Stomach (tissue), 9 donors: ENCODE data around the gene ACACA. TPM values are rescaled to one million over a fixed set of nuclear protein-coding genes. Genes with fewer than 3 reads are reported as not detected.

Experiments used
- DNase-seq, 2 donors: peaks; one replicate each; pipeline versions ENCODE4 v3.0.0 to v3.0.0-alpha.2; 2013 to 2019
- H3K27ac ChIP-seq, 5 donors: fragments of 200-600 bp in 4 of 5; sonication (generic) in 4 of 5; one replicate each; pipeline ENCODE4 v1.5.1; 2013 to 2019; ENCODE audit warnings: mild to moderate bottlenecking in 1 of 5, moderate library complexity in 1 of 5
- H3K27me3 ChIP-seq, 3 donors: fragments of 200-600 bp; sonication (generic); one replicate each; pipeline ENCODE4 v1.5.1; 2017 to 2019; ENCODE audit warnings: mixed run types in 1 of 3
- H3K36me3 ChIP-seq, 4 donors: fragments of 200-600 bp; sonication (generic); 1 replicate in 3 of 4; 2 replicates in 1 of 4; pipeline ENCODE4 v1.5.1; 2016 to 2019
- H3K4me1 ChIP-seq, 4 donors: fragments of 200-600 bp; sonication (generic); one replicate each; pipeline ENCODE4 v1.5.1; 2016 to 2019
- H3K4me3 ChIP-seq, 4 donors: fragments of 200-600 bp; sonication (generic) in 3 of 4; one replicate each; pipeline ENCODE4 v1.5.1; 2016 to 2019; ENCODE audit warnings: mild to moderate bottlenecking in 1 of 4
- H3K9me3 ChIP-seq, 4 donors: fragments of 200-600 bp; sonication (generic); one replicate each; pipeline ENCODE4 v1.5.1; 2016 to 2019
- CTCF ChIP-seq, 7 experiments: fragments of 450-650 bp in 4 of 7; fragments of 200-600 bp in 3 of 7; sonication (generic) in 3 of 7; IDR thresholded peaks; one replicate each; pipeline ENCODE4 v1.5.1; 2016 to 2019; ENCODE audit warnings: antibody characterized with exemption in 7 of 7, control low read depth in 2 of 7, mild to moderate bottlenecking in 1 of 7
- EP300 ChIP-seq: sonication (generic); formaldehyde crosslinking; IDR thresholded peaks from one replicate; pipeline ENCODE4 v1.6.1; 2017; ENCODE audit warnings: antibody characterized with exemption
- POLR2A ChIP-seq, 4 donors: fragments of 450-650 bp; IDR thresholded peaks; one replicate each; pipeline ENCODE4 v1.6.1; 2016; ENCODE audit warnings: antibody characterized with exemption in 4 of 4, control low read depth in 2 of 4, mild to moderate bottlenecking in 1 of 4, moderate library complexity in 1 of 4
- POLR2AphosphoS5 ChIP-seq, 3 donors: sonication (generic); formaldehyde crosslinking; IDR thresholded peaks; one replicate each; pipeline ENCODE4 v1.6.1; 2016; ENCODE audit warnings: antibody characterized with exemption in 3 of 3
- WGBS, 5 donors: extraction: QIAGEN DNeasy Blood & Tissue Kit in 3 of 5; methylation state at CpG; one replicate each; pipeline versions ENCODE4 v1.1.5 to v1.1.7; 2013 to 2018; 5-methylcytosine and 5-hydroxymethylcytosine counted together
- intact Hi-C: fragments of 100-400 bp; cut with DNase I; formaldehyde crosslinking; loops from one replicate; pipeline ENCODE4 v1.15.1; 2023; ENCODE audit warnings: low total_unique reads
- polyA plus RNA-seq, 3 donors: library from polyadenylated mRNA; stranded (reverse); fragments of 200-250 nt; gene quantifications; one replicate each; pipeline ENCODE4 v1.2.3, GENCODE V29; 2013
- total RNA-seq, 5 donors: library from RNA; depleted of rRNA; stranded (reverse); fragments of >200 nt; gene quantifications; one replicate each; pipeline versions ENCODE4 v1.1.0 to v1.2.3, GENCODE V29; 2014 to 2016
- donor health status: healthy with polysubstance abuse.
- donor health status: Bipolar disorder and iron deficiency.
- donor health status: healthy.

ACACA gene
- total and polyA plus RNA-seq, 8 donors = 9.9 to 59.8 (median 27.7) TPM

DNA sequence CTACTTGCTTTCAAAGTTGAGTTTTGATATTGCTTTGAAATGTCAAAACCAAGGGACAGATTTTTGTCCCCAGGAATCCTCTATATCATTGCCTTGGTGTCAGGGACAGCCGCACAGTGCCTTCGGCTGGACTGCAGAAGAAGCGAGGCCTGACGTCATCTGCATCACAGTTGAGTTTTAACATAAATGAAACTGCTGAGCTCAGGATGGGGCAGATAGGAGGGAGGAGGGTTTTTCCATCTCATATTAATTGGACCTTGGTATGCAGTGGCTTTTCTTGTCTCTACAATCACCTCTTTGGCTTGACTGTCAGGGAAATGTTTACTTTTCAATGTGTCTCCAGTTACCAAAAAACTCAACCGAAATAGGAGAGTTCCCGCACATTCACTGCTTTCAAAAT, 346.5 kb downstream of the ACACA start:
- Histone ChIP-seq H3K27ac (no peak overlapping the region), H3K27me3 (peaks cover 0 to 13% (median 0%) of the 10 kb centered on the region in 3 donors), H3K9me3 (no peaks in the 10 kb centered on the region), H3K36me3 (peaks cover 7 to 32% (median 24%) of the 10 kb centered on the region in 4 donors), H3K4me1 (peaks cover 0 to 13% (median 2%) of the 10 kb centered on the region in 4 donors), H3K4me3 (no peak overlapping the region)
- DNase-seq = no peak
- 72 to 81% (median 74%) methylated on average over 6 of the region's 6 CpGs for WGBS, 5 donors
- no peak for TF ChIP-seq POLR2A (IDR thresholded peaks at IDR 0.05)
- TF ChIP-seq EP300 = no peak
- TF ChIP-seq CTCF (IDR thresholded peaks at IDR 0.05) = no peak
- no peak for TF ChIP-seq POLR2AphosphoS5 (IDR thresholded peaks at IDR 0.05)
- intact Hi-C loops = no loop called here

- TF ChIP-seq CTCF (IDR thresholded peaks at IDR 0.05) (no peak), POLR2AphosphoS5 (IDR thresholded peaks at IDR 0.05) (no peak), EP300 (no peak), POLR2A (IDR thresholded peaks at IDR 0.05) (no peak)
- H3K27ac ChIP-seq = no peak overlapping the region
- DNase-seq = no peak
- H3K4me1 ChIP-seq = peaks cover 0 to 11% (median 2%) of the 10 kb centered on the region in 4 donors
- intact Hi-C loops = no loop called here
- no peaks in the 10 kb centered on the region for H3K9me3 ChIP-seq
- H3K27me3 ChIP-seq = peaks cover 0 to 7% (median 0%) of the 10 kb centered on the region in 3 donors
- H3K4me3 ChIP-seq = no peak overlapping the region
- 82 to 99% (median 92%) methylated on average over 3 of the region's 3 CpGs for WGBS, 5 donors
- peaks cover 7 to 38% (median 30%) of the 10 kb centered on the region in 4 donors for H3K36me3 ChIP-seq
These were observed 347.1 kb downstream of the ACACA start for GRCh38 chr17:37059493-37059892.

DNA sequence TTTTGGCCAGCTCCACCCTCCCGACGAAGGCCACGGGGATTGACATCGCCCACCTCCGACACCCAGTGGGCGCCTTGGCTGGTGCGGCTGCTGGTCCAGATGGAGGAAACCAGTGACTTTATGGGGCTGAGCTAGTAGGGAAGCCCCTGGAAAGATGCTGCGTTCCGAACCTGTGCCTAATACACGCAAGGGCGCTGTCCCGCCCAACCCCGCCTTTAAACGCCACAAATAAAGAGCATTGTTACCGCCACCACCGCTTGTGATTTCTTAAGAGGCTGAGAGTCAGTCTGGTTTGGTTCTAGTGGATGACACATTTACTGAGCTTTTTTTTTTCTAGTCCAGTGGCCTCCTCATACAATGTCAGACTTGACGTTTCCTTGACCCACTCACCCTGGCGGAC, 350.0 kb downstream of the ACACA start:
- intact Hi-C loops = no loop called here
- Histone ChIP-seq H3K4me3 (no peak overlapping the region), H3K27me3 (no peaks in the 10 kb centered on the region), H3K9me3 (no peaks in the 10 kb centered on the region), H3K36me3 (peaks cover 7 to 58% (median 52%) of the 10 kb centered on the region in 4 donors), H3K4me1 (peaks cover 0 to 11% (median 2%) of the 10 kb centered on the region in 4 donors), H3K27ac (no peak overlapping the region)
- WGBS, 5 donors = 94 to 97% (median 96%) methylated on average over 18 of the region's 18 CpGs
- TF ChIP-seq POLR2A (IDR thresholded peaks at IDR 0.05) = no peak
- DNase-seq = no peak

DNA sequence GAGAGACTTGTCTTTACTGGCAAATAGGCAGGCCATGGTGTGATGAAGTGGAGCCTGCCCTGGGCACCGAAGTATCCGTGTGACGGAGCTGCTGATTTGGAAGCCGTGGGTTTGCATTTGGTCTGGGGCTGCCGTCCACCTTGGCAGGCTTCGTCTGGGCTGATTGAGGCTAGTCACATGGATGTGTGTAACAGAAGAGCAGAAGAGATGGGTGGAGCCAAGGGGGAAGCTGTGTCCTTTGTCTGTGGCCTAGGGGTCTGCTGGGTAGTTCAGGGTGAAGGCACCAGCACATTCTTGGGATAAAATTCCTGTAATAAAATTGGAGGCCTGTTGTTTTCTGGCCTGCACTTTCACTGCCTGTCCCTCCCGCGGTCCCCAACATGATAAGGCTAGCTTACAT, 351.7 kb downstream of the ACACA start:
- Histone ChIP-seq H3K4me3 (no peak overlapping the region), H3K27ac (no peak overlapping the region), H3K4me1 (no peaks in the 10 kb centered on the region), H3K27me3 (no peaks in the 10 kb centered on the region), H3K36me3 (peaks cover 15 to 74% (median 60%) of the 10 kb centered on the region in 4 donors), H3K9me3 (no peaks in the 10 kb centered on the region)
- 86 to 93% (median 88%) methylated on average over 8 of the region's 8 CpGs for WGBS, 5 donors
- no peak for TF ChIP-seq POLR2AphosphoS5 (IDR thresholded peaks at IDR 0.05)
- no peak for TF ChIP-seq EP300
- no peak for TF ChIP-seq POLR2A (IDR thresholded peaks at IDR 0.05)
- TF ChIP-seq CTCF (IDR thresholded peaks at IDR 0.05) = no peak
- DNase-seq = no peak
- intact Hi-C loops = loop anchor here (5.0 kb wide), 1 partner anchor 428 kb away; no protein-coding TSS in a partner anchor

GRCh38 chr17:37052450-37052849, 354.2 kb downstream of the ACACA start:
- Histone ChIP-seq H3K9me3 (no peaks in the 10 kb centered on the region), H3K36me3 (peaks cover 15 to 77% (median 59%) of the 10 kb centered on the region in 4 donors), H3K4me3 (no peak overlapping the region), H3K27ac (no peak overlapping the region), H3K4me1 (peaks cover 0 to 10% (median 4%) of the 10 kb centered on the region in 4 donors), H3K27me3 (no peaks in the 10 kb centered on the region)
- TF ChIP-seq CTCF (IDR thresholded peaks at IDR 0.05) (no peak), EP300 (no peak), POLR2A (IDR thresholded peaks at IDR 0.05) (no peak), POLR2AphosphoS5 (IDR thresholded peaks at IDR 0.05) (no peak)
- intact Hi-C loops = loop anchor here (5.0 kb wide), 1 partner anchor 425 kb away; no protein-coding TSS in a partner anchor
- DNase-seq = no peak
- WGBS, 5 donors = 84 to 91% (median 87%) methylated on average over 6 of the region's 6 CpGs
